ENCODE results near the gene GP1BB. TPM values are rescaled to one million over a fixed set of nuclear protein-coding genes. Genes with fewer than 3 reads are reported as not detected.

The GP1BB gene
- total RNA-seq, 1 experiment from 2014 or later: 4.3 TPM

- TF ChIP-seq ATF6 (CRISPR knock-in tag; IDR thresholded peaks at IDR 0.05) (no peak), NR1H2 (CRISPR knock-in tag; IDR thresholded peaks at IDR 0.05) (no peak), PRRX2 (CRISPR knock-in tag; IDR thresholded peaks at IDR 0.05) (no peak), GTF2I (CRISPR knock-in tag; conservative IDR thresholded peaks at IDR 0.05) (no peak)
These were observed 24.8 kb downstream of the GP1BB start (continued) for GRCh38 chr22:19748139-19748538.

- CTCF ChIA-PET: interaction anchor here (0.8 to 1.6 kb wide), 3 partner anchors 19 to 27 kb away, joined by 3 to 10 read pairs (median 4); no protein-coding TSS in a partner anchor
- H3K4me1 Mint-ChIP-seq: 0 out of 2 replicates have a peak, but pooled peaks cover 2% of the 10 kb centered on the region
- ATAC-seq: no peak
- POLR2A ChIA-PET: no interaction called here
- no peaks in the 10 kb centered on the region for H3K36me3 Mint-ChIP-seq
- no peak for DNase-seq (ENCODE audit: low spot score)
- no peaks in the 10 kb centered on the region for H3K9me3 Mint-ChIP-seq
- TF ChIP-seq PRDM15 (CRISPR knock-in tag; IDR thresholded peaks at IDR 0.05) (no peak), NFE2L1 (CRISPR knock-in tag; IDR thresholded peaks at IDR 0.05) (no peak), NFATC4 (CRISPR knock-in tag; IDR thresholded peaks at IDR 0.05) (no peak), HMGA2 (CRISPR knock-in tag; IDR thresholded peaks at IDR 0.05) (no peak)
- H3K4me3 Mint-ChIP-seq: no peak overlapping the region
- peaks cover 25% of the 10 kb centered on the region for H3K27me3 Mint-ChIP-seq (ENCODE audit: low read depth)
- no peak overlapping the region for H3K27ac Mint-ChIP-seq
These were observed 25.8 kb downstream of the GP1BB start for GRCh38 chr22:19748991-19749664.

GRCh38 chr22:19749876-19750275 is 26.5 kb downstream of the GP1BB start:
- no peak for DNase-seq (ENCODE audit: low spot score)
- ChIA-PET CTCF (interaction anchor here (7.5 kb wide), 1 partner anchor 19 kb away, joined by 110 read pairs; no protein-coding TSS in a partner anchor), POLR2A (no interaction called here)
- TF ChIP-seq TEAD1 (CRISPR knock-in tag; IDR thresholded peaks at IDR 0.05) (no peak), MYBL2 (CRISPR knock-in tag; IDR thresholded peaks at IDR 0.05) (no peak), ARID4B (CRISPR knock-in tag; IDR thresholded peaks at IDR 0.05; ENCODE audit: borderline replicate concordance) (no peak), FOXJ3 (CRISPR knock-in tag; IDR thresholded peaks at IDR 0.05; ENCODE audit: borderline replicate concordance) (no peak), GRHL2 (CRISPR knock-in tag; IDR thresholded peaks at IDR 0.05; ENCODE audit: insufficient replicate concordance, severe bottlenecking) (no peak), SOX15 (CRISPR knock-in tag; IDR thresholded peaks at IDR 0.05) (no peak), ATF3 (CRISPR knock-in tag; conservative IDR thresholded peaks at IDR 0.05) (no peak), ESRRA (CRISPR knock-in tag; IDR thresholded peaks at IDR 0.05; ENCODE audit: borderline replicate concordance) (no peak), ZNF396 (CRISPR knock-in tag; IDR thresholded peaks at IDR 0.05; ENCODE audit: borderline replicate concordance) (no peak)
- no peak overlapping the region for H3K4me3 Mint-ChIP-seq
- no peaks in the 10 kb centered on the region for H3K36me3 Mint-ChIP-seq
- ATAC-seq: no peak
- H3K27ac Mint-ChIP-seq: no peak overlapping the region
- H3K9me3 Mint-ChIP-seq: no peaks in the 10 kb centered on the region
- peaks cover 33% of the 10 kb centered on the region for H3K27me3 Mint-ChIP-seq (ENCODE audit: low read depth)
- 0 out of 2 replicates have a peak, but pooled peaks cover under 1% of the 10 kb centered on the region for H3K4me1 Mint-ChIP-seq

Data from WTC11 (cell line).